LHCN-M2 (cell line): ENCODE data around the gene CDR2. TPM values are rescaled to one million over a fixed set of nuclear protein-coding genes. Genes with fewer than 3 reads are reported as not detected.

Source experiments
- DNase-seq: peaks from one replicate; pipeline ENCODE4 v3.0.0-alpha.2; 2012; ENCODE audit warnings: low read depth
- total RNA-seq: library from RNA; depleted of rRNA; stranded (reverse); fragments of >200 nt; gene quantifications from 2 replicates; pipeline ENCODE4 v1.2.3, GENCODE V29; 2014

CDR2 gene
- total RNA-seq, 1 experiment from 2014 or later, result 24.2 TPM

DNA sequence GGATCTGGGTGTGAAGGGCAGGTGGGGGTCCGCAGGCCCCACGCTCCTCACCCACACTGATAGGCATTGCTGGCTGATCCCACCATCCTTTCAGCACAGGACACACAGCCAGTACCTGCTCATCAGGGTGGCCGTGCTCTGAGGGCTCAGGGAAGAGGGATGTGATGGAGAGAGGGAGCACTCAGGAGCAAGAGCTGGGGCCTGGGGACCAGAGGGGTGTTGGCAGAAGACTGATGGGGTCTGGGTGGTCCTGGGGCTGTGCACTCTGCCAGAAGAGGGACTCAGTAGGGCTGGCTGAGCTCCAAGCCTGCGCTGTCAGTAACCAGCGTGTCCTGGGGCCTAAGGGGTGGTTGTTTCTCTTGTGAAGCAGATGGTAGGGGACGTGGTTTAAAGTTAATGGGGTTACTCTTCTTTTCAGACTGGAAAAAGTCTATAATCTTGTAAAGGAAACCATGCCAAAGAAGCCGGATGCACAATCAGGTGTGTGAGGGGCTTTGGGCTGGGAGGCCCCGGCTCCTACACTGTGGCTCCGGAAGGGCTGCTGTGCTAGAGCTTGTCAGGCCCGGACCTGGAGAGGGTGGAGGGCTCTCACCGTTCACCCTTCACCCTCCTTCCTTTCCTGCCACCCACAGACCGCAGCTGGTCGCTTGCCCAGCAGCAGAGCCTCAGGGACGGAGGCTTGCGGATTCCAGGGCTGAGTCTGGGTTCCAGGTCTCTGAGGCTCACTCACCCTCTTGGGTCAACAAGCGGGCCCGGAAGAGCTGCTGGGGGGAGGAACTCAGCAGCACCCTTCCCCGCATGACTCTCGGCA, 49.4 kb downstream of the CDR2 start:
- no peak for DNase-seq

DNA sequence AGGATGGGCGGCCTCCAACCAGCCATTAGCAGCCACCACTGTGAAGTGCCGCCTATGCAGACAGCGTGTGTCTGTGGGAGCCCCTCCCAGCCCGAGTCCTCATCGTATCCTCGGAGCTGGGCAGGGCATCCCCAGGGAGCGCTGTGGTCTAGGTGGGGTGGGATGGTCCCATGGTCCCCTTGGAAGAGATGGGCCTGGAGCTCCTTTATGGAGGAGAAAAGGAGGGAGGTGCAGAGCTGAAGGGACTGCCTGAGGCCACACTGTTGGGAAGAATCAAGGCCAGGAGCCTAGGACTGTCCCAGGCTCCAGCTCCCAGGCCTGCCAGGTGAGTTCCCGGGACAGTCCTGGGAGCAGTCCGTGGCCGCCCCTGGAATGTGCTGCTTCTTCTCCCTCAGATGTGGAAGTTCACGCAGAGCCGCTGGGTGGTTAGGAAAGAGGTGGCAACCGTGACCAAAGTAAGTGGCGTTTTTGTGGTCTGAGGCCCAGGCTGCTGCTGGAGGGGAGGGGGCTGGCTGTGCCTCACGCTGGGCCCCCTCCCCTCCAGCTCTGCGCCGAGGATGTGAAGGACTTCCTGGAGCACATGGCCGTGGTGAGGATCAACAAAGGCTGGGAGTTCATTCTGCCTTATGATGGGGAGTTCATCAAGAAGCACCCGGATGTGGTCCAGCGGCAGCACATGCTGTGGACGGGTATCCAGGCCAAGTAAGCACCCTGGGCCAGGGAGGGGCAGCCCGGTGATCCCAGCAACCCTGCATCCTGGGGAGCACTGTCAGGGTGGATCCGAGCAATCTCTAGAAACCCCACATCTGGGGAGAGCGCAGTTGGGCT, 50.2 kb downstream of the CDR2 start:
- DNase-seq, result no peak

DNA sequence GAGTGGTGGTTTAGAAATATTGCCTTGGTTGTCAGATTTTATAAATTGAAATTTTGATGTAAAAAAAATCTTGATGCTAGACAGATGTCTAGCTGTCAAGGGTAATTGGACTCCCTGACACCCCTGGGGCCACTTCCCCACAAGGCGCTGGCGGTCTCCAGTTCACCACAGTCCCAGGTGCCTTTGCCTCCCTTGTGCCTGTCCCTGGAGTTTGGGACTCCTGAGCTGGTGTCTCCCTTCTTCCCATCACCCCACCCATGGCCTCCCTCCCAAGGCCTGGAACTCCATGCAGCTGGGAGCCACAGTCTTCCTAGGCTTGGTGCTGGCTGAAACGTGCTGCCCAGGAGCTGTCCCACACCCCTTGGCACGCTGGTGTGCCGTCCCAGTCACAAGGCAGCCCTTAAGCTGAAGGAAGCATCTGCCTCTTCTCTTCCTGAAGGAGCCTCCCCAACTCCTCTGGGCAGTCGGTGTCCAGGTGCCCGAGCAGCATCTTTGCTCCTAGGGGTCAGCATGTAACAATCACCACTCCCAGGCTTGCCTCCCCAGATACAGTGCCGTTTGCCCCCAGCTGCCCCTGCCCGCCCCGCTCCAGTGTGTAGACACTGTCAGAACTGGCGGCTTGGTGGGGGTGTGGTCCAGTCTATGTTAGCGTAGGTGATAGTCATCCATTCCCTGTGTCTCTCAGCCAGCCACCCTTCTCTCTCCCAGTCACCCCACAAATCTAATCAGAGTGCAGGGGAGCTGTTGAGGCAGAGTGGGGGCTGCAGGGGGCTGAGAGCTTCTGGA, 51.1 kb downstream of the CDR2 start:
- DNase-seq, result no peak

DNA sequence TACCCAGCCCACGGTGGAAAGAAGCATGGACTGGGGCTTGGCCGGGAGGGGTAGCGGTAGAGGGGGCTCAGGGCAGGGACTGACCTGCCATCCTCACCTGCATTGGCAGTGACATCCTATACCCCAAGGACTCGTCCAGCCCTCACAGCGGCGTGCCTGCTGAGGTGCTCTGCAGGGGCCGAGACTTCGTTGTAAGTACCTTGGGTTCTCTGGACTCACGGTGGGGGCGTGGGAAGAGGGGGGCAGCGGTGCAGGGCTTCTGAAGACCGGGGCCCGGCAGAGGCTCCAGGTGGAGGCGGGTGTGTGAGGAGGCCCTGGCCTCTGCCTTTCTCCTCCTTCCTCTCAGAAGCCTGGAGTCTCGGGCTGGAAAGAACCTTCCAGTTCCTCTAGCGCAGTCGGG, 51.7 kb downstream of the CDR2 start:
- DNase-seq, result no peak

DNA sequence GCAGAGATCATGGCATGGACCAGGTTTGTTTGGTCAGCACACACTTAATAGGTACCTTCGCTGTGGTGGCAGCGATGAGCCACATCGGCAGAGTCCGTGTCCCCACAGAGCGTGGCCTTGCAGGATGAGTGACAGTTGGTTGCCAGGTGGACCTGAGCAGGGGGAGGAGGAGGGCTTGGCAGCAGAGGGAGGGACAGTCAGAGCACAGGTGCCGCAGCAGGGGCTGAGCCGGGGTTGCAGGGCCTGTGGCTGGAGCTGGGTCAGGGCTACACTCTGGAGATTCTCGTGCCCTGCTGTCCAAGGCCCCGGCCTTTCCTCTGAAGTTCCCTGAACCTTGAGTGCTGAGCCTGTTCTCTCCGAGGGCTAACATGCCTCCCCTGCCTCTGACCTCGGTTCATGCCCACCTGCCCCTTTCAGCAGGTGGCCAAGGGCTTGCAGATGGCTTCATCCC, 52.4 kb downstream of the CDR2 start:
- no peak for DNase-seq

DNA sequence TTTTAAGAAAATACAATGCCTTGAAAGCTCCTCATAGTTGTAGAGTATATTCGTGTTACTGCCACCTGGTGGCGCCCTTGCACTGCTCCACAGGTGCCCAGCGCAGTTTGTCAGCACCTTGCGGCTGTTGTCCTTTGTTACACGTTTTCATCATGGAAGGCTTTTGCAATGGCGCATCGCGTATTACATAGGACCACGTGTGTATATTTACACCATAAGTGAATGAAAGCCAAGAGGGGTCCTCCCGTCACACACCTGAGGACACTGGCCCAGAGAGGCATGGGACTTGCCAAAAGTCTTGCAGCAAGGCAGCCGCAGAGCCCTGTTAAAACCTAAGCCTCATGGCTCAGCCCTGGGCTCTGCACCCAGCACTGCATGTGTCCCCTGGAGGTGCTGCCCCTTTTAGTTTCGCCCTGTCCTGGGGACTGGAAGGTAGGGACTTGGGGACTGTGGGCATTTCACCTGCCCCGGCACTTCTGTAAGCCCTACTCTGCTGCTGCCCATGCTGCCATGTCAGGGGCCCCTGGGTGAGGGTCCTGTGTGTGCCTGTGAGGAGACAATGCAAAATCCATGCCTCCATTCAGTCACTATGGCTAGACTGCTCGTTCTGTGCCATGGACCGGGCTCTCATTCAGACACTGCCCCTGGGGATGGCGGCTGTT, 52.9 kb downstream of the CDR2 start:
- DNase-seq, result peak; percentile 53

DNA sequence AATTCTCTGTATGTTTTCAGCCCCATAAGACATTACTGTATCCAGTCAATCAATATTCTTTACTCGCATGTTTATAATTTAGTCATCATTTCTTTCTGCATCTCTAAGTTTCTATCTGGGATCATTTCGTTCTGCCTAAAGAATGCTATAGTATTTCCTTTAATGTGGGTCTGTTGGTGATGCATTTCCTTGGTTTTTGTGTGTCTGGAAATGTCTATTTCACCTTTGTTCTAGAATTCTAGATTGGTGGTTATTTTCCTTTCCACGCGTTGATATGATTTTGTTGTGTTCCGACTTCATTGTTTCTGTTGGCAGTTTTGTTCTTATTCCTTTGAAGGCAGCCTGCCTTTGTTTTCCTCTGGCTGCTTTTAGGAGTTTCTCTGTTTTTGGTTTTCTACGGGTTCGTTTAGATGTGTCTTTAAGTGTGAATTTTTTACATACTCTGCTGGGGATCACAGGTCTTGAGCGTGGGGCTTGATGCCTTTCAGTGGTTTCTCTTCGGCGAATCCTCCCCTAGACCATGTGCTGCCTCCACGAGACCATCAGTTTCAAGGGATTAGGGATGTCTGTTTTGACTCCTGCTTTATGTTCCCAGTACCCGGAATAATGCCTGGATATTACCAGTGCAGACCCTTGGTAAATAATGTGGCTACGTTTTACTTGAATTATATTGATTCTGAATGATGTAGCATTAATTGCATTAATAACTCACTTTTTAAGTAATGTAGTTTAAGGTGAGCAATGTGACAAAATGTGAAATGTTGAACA, 53.7 kb downstream of the CDR2 start:
- DNase-seq, result no peak

DNA sequence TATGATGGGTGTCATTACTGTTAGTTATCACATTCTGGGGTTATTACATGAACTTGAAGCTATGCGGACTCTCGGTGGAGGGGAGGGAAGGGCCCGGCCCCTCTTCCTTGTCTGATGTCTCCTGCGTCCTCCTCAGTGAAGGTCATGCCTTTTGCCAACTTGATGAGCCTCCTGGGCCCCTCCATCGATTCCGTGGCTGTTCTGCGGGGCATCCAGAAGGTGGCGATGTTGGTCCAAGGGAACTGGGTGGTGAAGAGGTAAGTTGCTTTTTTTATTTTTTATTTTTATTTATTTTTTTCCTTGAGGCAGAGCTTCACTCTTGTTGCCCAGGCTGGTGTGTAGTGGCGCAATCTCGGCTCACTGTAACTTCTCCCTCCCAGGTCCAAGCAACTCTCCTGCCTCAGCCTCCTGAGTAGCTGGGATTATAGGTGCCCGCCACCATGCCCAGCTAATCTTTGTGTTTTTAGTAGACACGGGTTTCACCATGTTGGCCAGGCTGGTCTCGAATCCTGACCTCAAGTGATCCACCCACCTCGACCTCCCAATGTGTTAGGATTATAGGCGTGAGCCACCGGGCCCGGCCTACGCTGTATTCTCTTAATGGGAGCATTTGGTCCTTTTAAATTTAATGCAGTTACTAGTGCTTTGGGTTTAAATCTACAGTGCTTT, 55.6 kb downstream of the CDR2 start:
- peak; percentile 18 for DNase-seq

DNA sequence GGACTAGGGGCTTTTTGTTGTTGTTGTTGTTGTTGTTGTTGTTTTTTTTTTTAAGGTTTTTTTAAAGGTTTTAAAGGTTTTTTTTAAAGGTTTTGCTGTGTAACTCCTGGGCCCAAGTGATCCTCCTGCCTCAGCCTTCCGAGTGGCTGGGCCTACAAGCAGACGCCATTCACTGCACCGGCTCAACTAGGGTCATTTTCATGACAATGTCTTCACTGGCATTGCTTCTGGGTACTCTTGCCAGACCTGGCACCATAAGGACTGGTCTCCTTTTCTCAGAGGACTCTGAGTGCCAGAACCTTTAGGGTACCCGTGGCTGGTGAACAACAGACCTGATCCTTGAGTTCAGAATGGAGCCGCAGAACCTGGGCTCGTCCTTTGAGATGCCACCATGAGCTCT, 56.8 kb downstream of the CDR2 start:
- no peak for DNase-seq

DNA sequence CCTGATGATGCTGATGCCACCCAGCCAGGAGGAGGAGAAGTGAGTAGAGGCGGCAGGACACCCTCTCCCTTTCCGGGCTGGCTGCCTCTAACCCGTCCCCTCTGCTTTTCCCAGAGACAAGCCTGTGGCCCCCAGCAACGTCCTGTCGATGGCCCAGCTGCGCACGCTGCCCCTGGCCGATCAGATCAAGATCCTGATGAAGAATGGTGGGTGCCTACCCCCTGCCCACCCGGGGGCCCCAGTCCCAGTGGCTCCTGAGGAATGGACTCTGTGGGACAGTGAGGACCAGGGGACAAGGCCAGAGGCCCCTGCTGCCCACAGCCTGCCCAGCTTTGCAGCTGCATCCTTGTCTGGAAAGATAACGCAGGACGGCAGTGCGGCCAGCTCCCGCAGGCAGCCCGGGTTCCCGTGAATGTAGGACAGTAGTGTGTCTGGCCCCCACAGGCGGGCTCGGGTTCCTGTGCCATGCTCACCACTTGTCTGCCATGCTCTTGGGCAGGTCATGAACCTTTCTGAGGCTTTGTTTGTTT, 57.4 kb downstream of the CDR2 start:
- DNase-seq, result no peak

DNA sequence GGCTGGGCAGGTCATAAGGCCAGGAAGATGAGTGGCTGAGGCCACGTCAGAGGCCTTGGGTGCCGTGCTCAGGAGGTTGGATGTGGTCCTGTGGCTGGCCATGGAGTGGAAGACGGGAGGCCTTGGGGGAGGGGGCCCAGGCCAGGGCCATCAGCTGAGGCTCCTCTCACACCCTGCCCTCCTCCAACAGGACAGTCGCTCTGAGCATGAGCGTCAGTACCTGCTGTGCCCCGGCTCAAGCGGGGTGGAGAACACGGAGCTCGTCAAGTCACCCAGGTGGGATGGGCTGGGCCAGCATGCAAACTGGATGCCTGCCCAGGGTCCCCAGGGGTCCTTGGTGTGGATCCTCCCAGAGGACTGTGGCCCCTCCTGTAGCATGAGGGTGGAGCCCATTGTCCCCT, 58.0 kb downstream of the CDR2 start:
- no peak for DNase-seq

DNA sequence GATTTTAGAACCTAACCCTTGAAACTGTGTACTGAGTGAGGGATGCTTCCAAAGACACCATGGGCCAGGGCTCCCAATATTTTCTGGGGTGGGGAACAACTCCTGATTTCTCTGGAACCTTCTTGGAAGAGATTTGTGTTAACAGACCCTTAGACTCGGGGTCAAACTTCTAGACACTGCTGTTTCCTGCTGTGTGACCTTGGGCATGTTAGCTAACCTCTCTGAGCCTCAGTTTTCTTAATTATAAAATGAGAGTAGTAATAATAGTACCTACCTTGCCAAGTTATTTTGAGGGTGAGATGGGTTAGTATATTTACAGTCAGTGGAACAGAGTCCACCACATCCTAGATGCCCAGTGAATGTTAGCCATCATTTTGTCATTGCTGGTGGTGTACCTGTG, 58.4 kb downstream of the CDR2 start:
- DNase-seq, result no peak

DNA sequence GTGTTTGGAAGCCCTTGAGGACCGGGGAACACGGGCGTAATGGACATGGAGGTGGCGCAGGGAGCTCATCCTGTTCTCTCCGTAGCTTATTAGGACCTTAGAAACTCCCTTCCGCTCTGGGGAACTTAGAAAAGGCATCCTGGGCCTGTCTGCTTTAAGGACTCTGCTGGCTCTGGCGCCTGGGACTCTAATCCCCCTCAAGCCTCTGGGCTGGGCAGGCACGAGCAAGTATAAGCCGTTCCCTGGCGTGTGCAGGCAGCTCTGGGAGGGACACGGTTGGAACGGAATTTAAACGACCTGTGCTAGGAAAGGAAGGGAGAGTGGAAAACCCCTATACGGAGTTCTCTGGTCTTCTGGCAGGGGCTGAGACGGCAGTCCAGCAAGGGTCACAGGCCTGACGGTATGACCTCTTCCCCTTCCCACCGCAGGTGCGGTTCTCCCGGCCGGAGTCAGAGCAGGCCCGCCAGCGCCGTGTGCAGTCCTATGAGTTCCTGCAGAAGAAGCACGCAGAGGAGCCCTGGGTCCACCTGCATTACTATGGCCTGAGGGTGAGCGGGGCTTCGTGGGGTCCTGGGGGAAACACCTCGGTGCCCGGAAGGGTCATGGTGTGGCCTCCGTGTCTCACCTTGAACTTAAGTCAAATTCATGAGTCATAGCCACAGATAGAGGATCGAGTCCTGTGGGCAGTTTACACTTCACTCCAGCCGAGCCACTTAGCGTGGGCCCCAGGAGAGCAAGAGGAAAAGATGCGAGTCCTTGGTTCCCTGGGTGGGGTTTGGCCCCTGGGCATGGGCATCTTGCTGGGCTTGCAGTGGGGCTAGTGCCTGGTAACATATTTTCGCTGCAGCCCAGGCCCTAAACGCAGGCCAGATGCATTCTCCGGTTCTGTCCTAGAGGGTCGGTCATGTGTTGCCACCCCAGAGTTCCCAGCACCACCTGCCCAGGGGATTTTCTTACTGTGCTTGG, 59.5 kb downstream of the CDR2 start:
- no peak for DNase-seq

DNA sequence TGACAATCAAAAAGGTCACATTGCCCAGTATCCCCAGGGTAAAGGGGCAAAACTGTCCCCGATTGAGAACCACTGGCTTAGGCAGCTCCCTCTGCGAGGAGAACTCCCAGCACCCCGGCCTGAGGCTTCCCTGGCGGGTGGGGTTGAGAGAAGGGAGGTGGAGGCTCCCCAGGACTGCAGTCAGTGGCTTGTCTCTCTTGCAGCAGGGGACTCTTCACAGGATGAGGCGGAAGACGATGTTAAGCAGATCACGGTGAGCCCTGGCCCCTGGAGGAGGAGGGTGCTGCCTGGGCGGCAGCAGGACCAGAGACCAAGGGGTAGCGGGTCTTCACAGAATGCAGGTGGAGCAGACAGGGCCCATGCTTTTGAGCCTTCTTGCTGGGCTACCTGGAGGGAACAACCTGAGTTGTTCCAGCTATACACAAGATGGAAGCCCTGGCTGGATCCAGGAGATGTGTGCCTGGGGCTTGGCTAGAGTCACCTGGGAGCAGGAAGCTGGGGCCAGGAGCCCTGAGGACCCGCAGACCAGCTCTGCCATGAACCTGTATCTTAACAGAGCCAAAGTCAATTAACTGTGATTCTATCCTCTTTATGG, 60.4 kb downstream of the CDR2 start:
- DNase-seq, result no peak

DNA sequence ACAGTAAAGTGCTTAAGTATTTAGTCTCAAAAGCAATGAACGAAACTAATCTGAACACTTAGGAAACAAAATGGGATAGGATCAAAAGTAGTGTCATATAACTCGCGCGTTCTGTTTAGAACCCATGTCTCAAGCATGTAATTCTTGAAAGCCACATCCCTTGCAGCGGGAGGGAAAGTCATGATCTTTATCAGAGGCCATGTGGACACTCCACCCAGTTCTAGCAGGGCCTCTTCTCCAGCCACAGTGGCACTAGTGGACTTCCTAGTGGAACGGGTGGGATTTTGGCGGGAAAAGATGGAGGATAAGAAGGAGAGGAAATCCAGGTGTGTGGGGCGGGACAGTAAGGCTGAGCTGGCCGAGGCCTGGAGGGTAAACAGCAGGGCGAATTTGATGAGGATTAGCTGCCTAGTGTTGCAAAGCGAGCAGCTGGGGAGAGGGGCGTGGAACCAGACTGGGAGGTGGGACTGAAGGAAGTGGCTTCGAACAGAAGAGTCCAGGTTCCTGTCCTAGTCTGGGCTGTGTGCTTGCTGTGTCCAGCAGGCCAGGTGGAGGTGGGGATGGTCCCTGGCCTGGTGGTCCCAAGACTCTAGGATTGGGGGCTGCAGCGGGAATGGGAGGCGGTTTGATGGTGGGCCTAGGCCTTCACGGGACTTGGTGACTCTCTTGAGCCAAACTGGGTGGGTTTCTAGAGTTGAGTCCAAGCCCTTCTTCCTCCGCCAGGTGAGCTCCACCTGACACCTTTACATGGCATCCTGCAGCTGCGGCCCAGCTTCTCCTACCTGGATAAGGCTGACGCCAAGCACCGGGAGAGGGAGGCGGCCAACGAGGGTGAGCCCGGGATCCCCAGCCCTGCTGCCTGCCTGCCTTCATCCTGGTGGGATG, 61.3 kb downstream of the CDR2 start:
- no peak for DNase-seq

DNA sequence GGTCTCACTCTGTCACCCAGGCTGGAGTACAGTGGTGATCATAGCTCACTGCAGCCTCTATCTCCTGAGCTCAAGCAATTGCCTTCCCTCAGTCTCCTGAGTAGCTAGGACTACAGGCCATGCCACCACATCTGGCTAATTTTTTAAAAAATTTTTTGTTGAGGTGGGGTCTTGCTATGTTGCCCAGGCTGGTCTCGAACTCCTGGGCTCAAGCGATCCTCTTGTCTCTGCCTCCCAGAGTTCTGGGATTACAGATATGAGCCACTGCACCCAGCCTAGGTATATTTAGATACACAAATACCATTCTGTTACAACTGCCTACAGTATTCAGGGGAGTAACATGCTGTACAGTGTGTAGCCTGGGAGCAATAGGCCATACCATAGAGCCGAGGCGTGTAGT, 62.9 kb downstream of the CDR2 start:
- no peak for DNase-seq

DNA sequence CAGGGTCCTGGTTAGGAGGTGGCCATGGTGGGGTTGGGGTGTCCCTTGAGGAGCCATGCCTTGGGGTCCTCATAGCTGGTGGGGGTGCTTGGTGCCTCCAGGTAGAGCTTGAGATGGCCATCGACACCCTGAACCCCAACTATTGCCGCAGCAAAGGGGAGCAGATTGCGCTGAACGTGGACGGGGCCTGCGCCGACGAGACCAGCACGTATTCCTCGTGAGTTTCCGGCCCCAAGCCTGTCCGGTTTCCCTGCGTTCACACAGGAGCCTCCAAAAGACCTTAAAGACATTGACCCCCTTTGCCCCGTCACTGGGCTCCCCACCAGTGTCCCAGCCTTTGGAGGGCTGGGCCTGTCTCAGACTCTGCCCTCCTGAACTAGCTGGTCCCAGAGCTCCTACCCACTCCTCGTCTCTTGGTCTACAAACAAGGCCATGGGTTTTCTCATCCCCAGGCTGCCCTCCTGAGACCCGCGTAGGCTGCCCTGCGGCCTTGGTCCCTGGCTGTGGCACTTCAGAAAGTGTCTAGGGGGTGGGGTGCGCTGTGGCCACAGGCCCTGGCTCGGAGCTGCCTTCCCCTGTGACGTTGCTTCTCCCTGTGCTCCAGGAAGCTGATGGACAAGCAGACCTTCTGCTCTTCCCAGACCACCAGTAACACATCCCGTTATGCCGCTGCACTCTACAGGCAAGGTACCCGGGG, 65.4 kb downstream of the CDR2 start:
- no peak for DNase-seq
